ENCODE data around the gene RYR1. TPM values are rescaled to one million over a fixed set of nuclear protein-coding genes. Genes with fewer than 3 reads are reported as not detected.

Gene RYR1
- total and polyA plus RNA-seq, 2 of the 8 experiments (the other 6 are each of a cell fraction or from before 2014, with no cell fraction given), result 5.8 to 11.8 TPM

- TF ChIP-seq ATF3 (IDR thresholded peaks at IDR 0.05; ENCODE audit: insufficient read depth, low read depth, low read length), result no peak
- no peak for TF ChIP-seq KDM5A (IDR thresholded peaks at IDR 0.05; ENCODE audit: low read length)
- TF ChIP-seq SAP30 (IDR thresholded peaks at IDR 0.05; ENCODE audit: insufficient read depth, insufficient replicate concordance, low read length), result no peak
- TF ChIP-seq ZNF274 (IDR thresholded peaks at IDR 0.05; ENCODE audit: borderline replicate concordance, extremely low read depth, low read length), result no peak
Observed at GRCh38 chr19:38626401-38626800, 192.9 kb downstream of the RYR1 start (continued).
